HG03159 (cell line): ENCODE measurements around the gene TRIM49B.
"Not testable (repeated sequence)": the region's sequence is repeated elsewhere in the genome, so short reads cannot be mapped to it uniquely, and the experiment has no call there.

ENCODE experiments used
- ATAC-seq: cut with Tn5 transposase; IDR thresholded peaks from one replicate; pipeline ENCODE4 v1.9.1; 2021; ENCODE audit warnings: mild to moderate bottlenecking, moderate library complexity; ENCODE audit not compliant: unreplicated experiment

TRIM49B gene, protein sequence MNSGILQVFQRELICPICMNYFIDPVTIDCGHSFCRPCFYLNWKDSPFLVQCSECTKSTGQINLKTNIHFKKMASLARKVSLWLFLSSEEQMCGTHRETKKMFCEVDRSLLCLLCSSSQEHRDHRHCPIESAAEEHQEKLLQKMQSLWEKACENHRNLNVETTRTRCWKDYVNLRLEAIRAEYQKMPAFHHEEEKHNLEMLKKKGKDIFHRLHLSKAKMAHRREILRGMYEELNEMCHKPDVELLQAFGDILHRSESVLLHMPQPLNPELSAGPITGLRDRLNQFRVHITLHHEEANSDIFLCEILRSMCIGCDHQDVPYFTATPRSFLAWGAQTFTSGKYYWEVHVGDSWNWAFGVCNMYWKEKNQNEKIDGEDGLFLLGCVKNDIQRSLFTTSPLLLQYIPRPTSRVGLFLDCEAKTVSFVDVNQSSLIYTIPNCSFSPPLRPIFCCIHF

DNA sequence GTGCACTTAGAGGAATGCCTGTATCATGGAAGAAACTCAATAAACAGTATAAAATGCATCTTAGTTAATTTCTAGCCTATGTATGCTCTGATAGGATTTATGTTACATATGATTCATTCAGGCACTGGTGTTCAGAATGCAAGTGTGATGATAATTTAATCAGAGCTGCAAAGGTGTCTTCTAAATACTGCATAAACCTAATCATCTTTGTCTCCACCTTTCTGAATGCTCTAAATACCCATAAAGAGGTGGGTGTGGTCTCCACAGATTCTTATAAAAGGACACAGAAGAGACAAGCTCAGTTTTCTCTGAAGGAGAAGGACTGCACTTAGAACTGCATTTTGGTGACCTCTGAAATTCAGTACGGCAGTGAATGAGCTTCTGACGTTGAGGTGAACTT lies at the start of gene TRIM49B:
Gene TRIM49B (plus strand): TSS at position 301 of the 400 bp plus-strand sequence. CDS start 2,777 bp downstream, outside the sequence.
- not testable (repeated sequence) for ATAC-seq

DNA sequence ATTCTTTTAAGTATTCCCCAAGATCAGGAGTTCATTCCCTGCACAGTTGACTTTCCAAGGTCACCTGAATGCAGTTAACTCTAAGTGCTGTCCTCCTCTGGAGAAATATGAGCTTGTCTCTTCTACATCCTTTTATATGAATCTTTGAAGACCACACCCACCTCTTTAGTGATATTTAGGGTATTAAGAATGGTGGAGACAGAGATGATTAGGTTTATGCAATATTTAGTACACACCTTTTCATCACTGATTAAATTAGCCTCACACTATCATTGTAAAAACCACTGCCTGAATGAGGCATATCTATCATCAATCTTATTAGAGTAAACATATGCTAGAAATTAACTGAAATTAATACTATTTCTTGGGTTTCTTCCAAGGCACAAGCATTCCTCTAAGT lies 44.8 kb upstream of the TRIM49B start, which contains the start of gene TRIM51G:
Gene TRIM51G (minus strand): TSS at position 101 of the 400 bp plus-strand sequence. CDS start 2,190 bp downstream, outside the sequence.
- not testable (repeated sequence) for ATAC-seq

DNA sequence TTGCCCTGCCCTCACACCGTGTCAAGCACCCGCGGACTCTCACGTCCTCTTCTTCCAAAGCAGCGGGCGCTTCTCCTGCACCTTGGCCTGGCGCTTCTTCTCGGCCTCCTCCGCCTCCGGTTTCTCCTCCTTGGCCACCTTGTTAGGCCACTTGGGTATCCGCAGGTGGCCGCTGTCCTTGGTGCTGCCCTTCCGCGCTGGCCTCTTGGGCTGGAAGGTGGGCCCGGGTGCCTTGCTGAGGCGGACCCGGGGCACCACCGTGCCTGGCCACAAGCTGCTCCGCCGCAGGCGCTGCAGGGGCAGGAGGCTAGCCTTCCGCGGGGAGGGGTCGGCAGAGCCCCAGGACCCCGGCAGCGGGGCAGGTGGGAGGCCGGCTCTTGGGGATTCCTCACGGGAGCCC lies 19.6 kb downstream of the TRIM49B start:
- ATAC-seq: not testable (repeated sequence)

DNA sequence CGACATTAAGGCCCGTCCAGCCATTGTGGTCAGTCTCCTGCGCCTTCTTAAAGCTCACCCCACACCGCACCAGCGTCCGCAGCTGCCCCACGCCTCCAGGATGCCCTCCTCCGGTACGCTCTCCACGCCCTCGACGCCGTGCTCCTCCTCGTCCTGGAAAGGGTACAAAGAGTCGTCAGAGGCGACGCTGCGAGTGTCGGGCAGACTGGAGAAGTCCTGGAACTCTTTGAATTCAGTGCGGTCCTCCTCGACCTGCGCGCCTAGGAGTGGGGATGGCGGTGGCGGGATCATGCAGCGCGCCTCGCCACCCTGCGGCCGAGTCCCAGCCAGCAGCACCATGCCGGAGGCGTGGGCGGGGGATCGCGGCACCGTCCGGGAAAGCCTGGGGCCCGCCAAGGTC lies 21.2 kb downstream of the TRIM49B start:
- ATAC-seq: not testable (repeated sequence)

DNA sequence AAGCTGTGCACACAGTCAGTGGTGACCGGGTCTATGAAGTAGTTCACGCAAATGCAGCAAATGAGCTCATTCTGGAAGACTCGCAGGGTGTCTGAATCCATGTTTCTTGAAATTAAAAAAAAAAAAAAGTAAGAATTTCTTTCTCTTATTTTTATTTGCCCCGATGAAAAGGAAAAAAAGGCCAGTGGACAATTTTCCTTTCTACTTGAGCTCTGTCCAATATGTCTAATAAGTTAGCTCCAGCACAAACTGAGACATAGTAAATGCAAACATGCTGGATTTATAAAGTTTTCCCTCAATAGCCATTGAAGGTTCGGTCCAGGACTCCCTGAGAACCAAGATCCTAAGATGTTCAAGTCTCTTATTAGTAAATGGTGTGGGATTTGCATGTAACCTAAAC lies 30.4 kb downstream of the TRIM49B start, which contains the start of gene TRIM64C:
Gene TRIM64C (minus strand): TSS at position 101 of the 400 bp plus-strand sequence. CDS start 0 bp downstream, at position 101.
- ATAC-seq: not testable (repeated sequence)

DNA sequence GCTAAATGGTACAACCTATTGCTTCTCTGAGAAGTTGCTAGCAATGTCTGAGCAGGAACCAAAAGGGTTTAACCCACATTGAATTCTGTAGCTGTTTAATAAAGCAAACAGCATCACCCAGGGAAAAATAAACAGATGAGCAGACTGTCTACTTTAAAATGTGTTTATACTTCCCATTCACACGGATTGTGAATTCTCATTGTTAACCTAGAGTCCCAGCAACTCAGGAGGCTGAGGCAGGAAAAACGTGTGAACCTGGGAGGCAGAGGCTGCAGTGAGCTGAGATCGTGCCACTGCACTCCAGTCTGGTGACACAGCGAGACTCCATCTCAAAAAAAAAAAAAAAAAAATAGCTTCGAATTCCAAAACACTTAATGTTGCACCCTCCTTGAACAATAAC lies 41.3 kb downstream of the TRIM49B start:
- not testable (repeated sequence) for ATAC-seq
